Measurements from ENCODE around the gene CARD10. TPM values are rescaled to one million over a fixed set of nuclear protein-coding genes. Genes with fewer than 3 reads are reported as not detected.
"Not testable (repeated sequence)": the region's sequence is repeated elsewhere in the genome, so short reads cannot be mapped to it uniquely, and the experiment has no call there.

CARD10 gene
- total RNA-seq, 2 donors from 2014 or later: 0.38 to 0.53 TPM

DNA sequence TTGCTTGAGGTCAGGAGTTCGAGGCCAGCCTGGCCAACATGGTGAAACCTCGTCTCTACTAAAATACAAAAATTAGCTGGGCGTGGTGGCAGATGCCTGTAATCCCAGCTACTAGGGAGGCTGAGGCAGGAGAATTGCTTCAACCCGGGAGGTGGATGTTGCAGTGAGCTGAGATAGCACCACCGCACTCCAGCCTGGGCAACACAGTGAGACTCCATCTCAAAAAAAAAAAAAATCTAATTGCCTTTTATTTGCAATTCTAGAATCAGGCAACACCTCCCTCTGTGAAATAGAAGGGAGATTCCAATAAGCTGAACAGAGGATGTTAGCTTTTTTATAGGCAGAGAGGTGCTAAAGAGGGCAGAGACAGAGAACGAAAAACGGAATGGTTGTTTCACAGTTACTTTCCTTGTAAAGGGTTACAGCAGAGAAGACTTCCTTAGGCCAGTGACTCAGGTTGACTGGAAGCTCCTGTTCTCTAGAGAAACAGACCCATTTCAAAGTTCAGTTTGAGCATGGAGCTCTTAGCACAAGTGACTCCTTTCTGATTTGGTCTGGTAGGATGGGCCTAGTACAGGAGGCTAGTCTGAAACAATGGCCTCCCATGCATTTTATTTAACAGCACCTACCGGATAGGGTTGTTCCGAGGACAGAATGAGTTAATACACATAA lies 8.0 kb upstream of the CARD10 start:
- not testable (repeated sequence) for H3K36me3 Mint-ChIP-seq; H3K27me3 Mint-ChIP-seq; H3K4me3 Mint-ChIP-seq; ATAC-seq; H3K27ac Mint-ChIP-seq; DNase-seq (ENCODE audit: low spot score); H3K9me3 Mint-ChIP-seq; H3K4me1 Mint-ChIP-seq (ENCODE audit: low read depth in 2 of 2)

- Mint-ChIP-seq H3K27ac (no peak overlapping the region), H3K4me1 (ENCODE audit: low read depth in 2 of 2) (no peaks in the 10 kb centered on the region), H3K9me3 (no peaks in the 10 kb centered on the region), H3K36me3 (no peaks in the 10 kb centered on the region), H3K27me3 (peaks cover 9 to 10% of the 10 kb centered on the region in 2 donors), H3K4me3 (no peak overlapping the region)
- ATAC-seq: no peak
- no peak for DNase-seq (ENCODE audit: low spot score)
Measured at GRCh38 chr22:37526376-37526775, 7.2 kb upstream of the CARD10 start.

GRCh38 chr22:37525746-37526350 lies 6.6 kb upstream of the CARD10 start:
- Mint-ChIP-seq H3K36me3 (no peaks in the 10 kb centered on the region), H3K27me3 (peaks cover 9 to 13% of the 10 kb centered on the region in 2 donors), H3K27ac (peak overlapping the region in 1 of 2 donors; percentile 29), H3K4me1 (ENCODE audit: low read depth in 2 of 2) (no peaks in the 10 kb centered on the region), H3K9me3 (no peaks in the 10 kb centered on the region), H3K4me3 (no peak overlapping the region)
- DNase-seq (ENCODE audit: low spot score) (no peak), ATAC-seq (no peak)

- H3K36me3 Mint-ChIP-seq: no peaks in the 10 kb centered on the region
- no peak overlapping the region for H3K27ac Mint-ChIP-seq
- H3K27me3 Mint-ChIP-seq: peaks cover 9 to 13% of the 10 kb centered on the region in 2 donors
- no peak overlapping the region for H3K4me3 Mint-ChIP-seq
- ATAC-seq: no peak
- DNase-seq (ENCODE audit: low spot score): no peak
- no peaks in the 10 kb centered on the region for H3K4me1 Mint-ChIP-seq (ENCODE audit: low read depth in 2 of 2)
- H3K9me3 Mint-ChIP-seq: no peaks in the 10 kb centered on the region
Measured at GRCh38 chr22:37525073-37525745, 6.0 kb upstream of the CARD10 start.

- Mint-ChIP-seq H3K27me3 (peaks cover 15 to 17% of the 10 kb centered on the region in 2 donors), H3K4me3 (no peak overlapping the region), H3K36me3 (no peaks in the 10 kb centered on the region), H3K4me1 (ENCODE audit: low read depth in 2 of 2) (peaks cover 0 to 5% of the 10 kb centered on the region in 2 donors), H3K27ac (no peak overlapping the region), H3K9me3 (no peaks in the 10 kb centered on the region)
- ATAC-seq (no peak), DNase-seq (ENCODE audit: low spot score) (no peak)
Measured at GRCh38 chr22:37522482-37522881, 3.3 kb upstream of the CARD10 start.

DNA sequence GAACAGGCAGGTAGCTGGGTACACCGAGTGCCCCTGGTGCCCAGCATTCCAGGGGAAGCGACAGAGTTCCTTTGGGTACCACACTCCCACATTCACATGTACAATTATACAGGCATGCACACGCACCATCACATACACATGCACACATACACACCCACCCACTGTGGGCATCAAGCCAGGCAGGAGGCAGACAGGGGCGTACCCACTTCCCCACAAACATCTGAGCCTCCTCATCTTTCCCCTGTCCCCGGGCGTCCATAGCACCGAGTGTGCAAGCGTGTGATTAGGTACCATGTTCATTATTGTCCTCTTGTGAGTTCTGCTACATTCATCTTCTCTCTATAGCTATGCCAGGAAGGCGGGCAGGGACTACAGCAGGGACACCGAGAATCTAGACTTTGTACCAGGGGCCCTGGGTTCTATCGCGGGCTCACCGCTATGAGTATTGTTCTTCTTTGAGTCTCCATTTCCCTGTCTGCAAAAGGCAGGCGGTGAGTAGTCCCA lies 2.1 kb upstream of the CARD10 start:
- no peak for DNase-seq (ENCODE audit: low spot score)
- Mint-ChIP-seq H3K36me3 (no peaks in the 10 kb centered on the region), H3K4me3 (no peak overlapping the region), H3K27me3 (peaks cover 15 to 17% of the 10 kb centered on the region in 2 donors), H3K4me1 (ENCODE audit: low read depth in 2 of 2) (peaks cover 0 to 5% of the 10 kb centered on the region in 2 donors), H3K27ac (no peak overlapping the region), H3K9me3 (no peaks in the 10 kb centered on the region)
- ATAC-seq: no peak

GRCh38 chr22:37520776-37521191 lies 1.6 kb upstream of the CARD10 start:
- no peak overlapping the region for H3K27ac Mint-ChIP-seq
- H3K9me3 Mint-ChIP-seq: no peaks in the 10 kb centered on the region
- H3K4me1 Mint-ChIP-seq (ENCODE audit: low read depth in 2 of 2): peaks cover 0 to 5% of the 10 kb centered on the region in 2 donors
- H3K27me3 Mint-ChIP-seq: peaks cover 15 to 17% of the 10 kb centered on the region in 2 donors
- H3K36me3 Mint-ChIP-seq: no peaks in the 10 kb centered on the region
- DNase-seq (ENCODE audit: low spot score) (no peak), ATAC-seq (no peak)
- no peak overlapping the region for H3K4me3 Mint-ChIP-seq

DNA sequence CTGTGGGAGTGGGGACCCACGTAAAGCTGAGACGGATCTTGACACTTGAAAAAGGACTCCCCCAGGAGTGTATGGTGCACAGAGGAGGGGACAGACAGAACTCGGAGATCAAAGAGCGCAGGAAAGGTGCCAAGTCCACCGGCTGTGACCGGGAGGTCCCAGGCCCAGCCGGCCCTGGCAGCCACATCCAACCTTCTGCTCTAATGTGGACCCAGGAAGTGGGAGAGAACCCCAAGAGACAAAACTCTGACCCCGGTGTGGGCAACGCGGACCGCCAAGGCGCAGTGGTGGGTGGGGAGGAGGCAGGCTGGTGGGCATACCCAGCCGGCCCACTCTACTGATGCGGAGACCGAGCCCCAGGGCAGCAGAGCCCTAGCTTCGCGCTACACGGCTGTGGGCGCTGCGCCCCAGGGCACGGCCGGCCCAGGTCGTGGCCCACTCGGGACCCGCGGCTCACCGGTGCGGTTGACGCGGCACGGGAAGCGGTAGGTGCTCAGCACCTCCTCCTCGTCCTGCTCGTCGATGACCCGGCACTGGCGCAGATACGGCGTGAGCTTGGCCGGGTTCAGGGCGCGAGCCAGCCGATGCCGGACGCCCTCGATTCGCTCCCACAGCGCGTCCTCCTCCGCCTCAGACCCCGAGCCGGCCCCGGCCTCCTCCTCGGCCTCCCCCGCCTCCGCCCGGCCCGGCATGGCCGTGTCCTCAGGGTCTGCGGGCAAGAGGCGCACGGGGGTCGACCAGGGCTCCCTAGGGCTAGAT lies 527 bp downstream of the CARD10 start:
- Mint-ChIP-seq H3K27ac (no peak overlapping the region), H3K27me3 (peaks cover 15 to 17% of the 10 kb centered on the region in 2 donors), H3K36me3 (no peaks in the 10 kb centered on the region), H3K4me3 (peak overlapping the region; percentile 51), H3K4me1 (ENCODE audit: low read depth in 2 of 2) (peaks cover 0 to 5% of the 10 kb centered on the region in 2 donors), H3K9me3 (no peaks in the 10 kb centered on the region)
- no peak for DNase-seq (ENCODE audit: low spot score)
- peak in 1 of 2 donors; percentile 32 for ATAC-seq

- H3K9me3 Mint-ChIP-seq: no peaks in the 10 kb centered on the region
- H3K27ac Mint-ChIP-seq: no peak overlapping the region
- H3K4me3 Mint-ChIP-seq: peak overlapping the region; percentile 51
- no peak for DNase-seq (ENCODE audit: low spot score)
- no peak for ATAC-seq
- H3K36me3 Mint-ChIP-seq: no peaks in the 10 kb centered on the region
- H3K27me3 Mint-ChIP-seq: peaks cover 12 to 17% of the 10 kb centered on the region in 2 donors
- H3K4me1 Mint-ChIP-seq (ENCODE audit: low read depth in 2 of 2): peaks cover 0 to 5% of the 10 kb centered on the region in 2 donors
Measured at GRCh38 chr22:37517826-37518450, 1.3 kb downstream of the CARD10 start.

DNA sequence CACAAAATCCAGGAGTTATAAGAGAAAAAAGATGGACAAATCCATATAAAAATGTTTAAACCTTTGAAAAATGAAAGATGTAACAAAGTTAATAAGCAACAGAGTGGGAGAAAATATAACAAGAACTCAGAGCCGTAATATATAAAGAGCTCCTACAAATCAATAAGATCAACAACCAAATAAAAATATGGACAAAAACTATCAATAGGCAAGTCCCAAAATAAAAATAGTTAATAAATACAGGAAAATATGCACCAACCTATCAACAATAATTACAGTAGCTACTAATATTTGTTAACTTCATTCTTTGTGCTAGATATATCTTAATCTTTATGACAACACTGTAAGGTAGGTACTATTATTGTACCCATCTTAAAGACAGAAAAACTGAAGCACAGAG lies 2.8 kb downstream of the CARD10 start:
- peaks cover 6 to 10% of the 10 kb centered on the region in 2 donors for H3K27me3 Mint-ChIP-seq
- H3K36me3 Mint-ChIP-seq: no peaks in the 10 kb centered on the region
- H3K4me3 Mint-ChIP-seq: no peak overlapping the region
- no peak overlapping the region for H3K27ac Mint-ChIP-seq
- H3K9me3 Mint-ChIP-seq: no peaks in the 10 kb centered on the region
- DNase-seq (ENCODE audit: low spot score) (no peak), ATAC-seq (no peak)
- peaks cover 0 to 5% of the 10 kb centered on the region in 2 donors for H3K4me1 Mint-ChIP-seq (ENCODE audit: low read depth in 2 of 2)

DNA sequence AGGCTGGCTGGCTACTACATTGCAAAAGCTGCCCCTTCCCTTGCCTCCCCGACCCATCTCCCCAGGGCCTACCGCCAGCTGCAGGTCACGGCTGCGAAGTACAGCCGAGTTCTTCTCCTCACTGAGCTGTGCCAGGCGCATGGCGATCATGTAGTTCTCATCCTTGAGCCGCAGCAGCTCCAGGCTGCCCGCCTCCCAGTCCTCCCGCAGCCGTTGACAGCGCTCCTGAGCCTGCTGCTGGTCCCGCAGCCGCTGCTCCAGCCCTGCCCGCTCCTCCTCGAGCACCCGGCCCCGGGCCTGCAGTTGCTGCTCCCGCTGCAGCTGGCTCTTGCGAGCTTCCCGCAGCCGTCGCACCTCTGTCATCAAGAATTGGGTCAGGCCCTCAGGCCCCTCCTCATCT lies 3.3 kb downstream of the CARD10 start:
- Mint-ChIP-seq H3K4me1 (ENCODE audit: low read depth in 2 of 2) (peaks cover 0 to 5% of the 10 kb centered on the region in 2 donors), H3K4me3 (no peak overlapping the region), H3K36me3 (no peaks in the 10 kb centered on the region), H3K27ac (no peak overlapping the region), H3K27me3 (peaks cover 6% of the 10 kb centered on the region in 2 donors), H3K9me3 (no peaks in the 10 kb centered on the region)
- ATAC-seq: no peak
- DNase-seq (ENCODE audit: low spot score): no peak

DNA sequence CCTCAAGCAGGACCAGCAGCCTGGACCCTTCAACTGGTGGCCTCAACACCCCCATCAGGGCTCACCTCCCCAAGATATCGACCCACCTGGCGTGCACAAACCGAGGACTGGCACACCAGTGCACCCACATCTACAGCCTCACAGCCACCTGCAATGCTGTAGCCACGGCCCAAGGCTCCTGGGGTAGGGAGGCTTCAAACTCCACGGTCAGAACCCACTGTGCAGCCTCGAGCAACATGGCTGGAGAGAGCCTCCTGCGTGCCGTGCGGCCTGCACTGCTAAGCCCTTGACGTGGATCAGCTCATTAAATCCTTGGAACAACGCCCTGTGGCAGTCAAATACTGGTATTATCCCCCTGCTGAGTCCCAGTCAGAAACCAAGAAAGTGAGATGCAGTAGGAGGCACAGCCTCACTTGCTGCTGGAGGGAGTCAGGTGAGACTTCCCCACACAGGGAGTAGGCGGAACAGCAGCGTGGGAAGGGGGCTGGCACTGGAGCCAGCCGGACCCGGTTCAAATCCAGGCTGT lies 4.6 kb downstream of the CARD10 start:
- Mint-ChIP-seq H3K4me3 (no peak overlapping the region), H3K9me3 (no peaks in the 10 kb centered on the region), H3K4me1 (ENCODE audit: low read depth in 2 of 2) (peaks cover 0 to 5% of the 10 kb centered on the region in 2 donors), H3K27me3 (peaks cover 6% of the 10 kb centered on the region in 2 donors), H3K36me3 (no peaks in the 10 kb centered on the region), H3K27ac (no peak overlapping the region)
- DNase-seq (ENCODE audit: low spot score) (no peak), ATAC-seq (no peak)

Measured in natural killer cell treated with Interleukin-12 subunit alpha and Interleukin-12 subunit beta and Interleukin-15 and Interleukin-18, amount 100 ng/mL, for 72 hours (primary cell).